Body of pancreas (tissue), 4 donors: ENCODE data around the gene DCHS1. TPM values are rescaled to one million over a fixed set of nuclear protein-coding genes. Genes with fewer than 3 reads are reported as not detected.
A peak's percentile ranks its signal among the peaks of the same experiment; 100 is the strongest.
"Not testable (repeated sequence)": the region's sequence is repeated elsewhere in the genome, so short reads cannot be mapped to it uniquely, and the experiment has no call there.

Experiments used
- ATAC-seq: fragments of 150-250 bp; one replicate; pipeline ENCODE4 v1.9.1; 2016
- DNase-seq, 4 donors: peaks; one replicate each; pipeline ENCODE4 v3.0.0-alpha.2; 2019
- H3K27ac ChIP-seq, 4 donors: fragments of 200-600 bp; sonication (generic); 1 replicate in 3 of 4; 2 replicates in 1 of 4; pipeline versions ENCODE4 v1.5.1 to v1.6.1; 2016 to 2019; ENCODE audit warnings: mild to moderate bottlenecking in 1 of 4, mixed read lengths in 1 of 4, moderate library complexity in 1 of 4
- H3K27me3 ChIP-seq, 2 donors: fragments of 200-600 bp; sonication (generic); one replicate each; pipeline ENCODE4 v1.6.0; 2016; ENCODE audit warnings: mild to moderate bottlenecking in 1 of 2
- H3K36me3 ChIP-seq, 2 donors: fragments of 200-600 bp; sonication (generic); replicated peaks in 1 of 2; 2 replicates each; pipeline ENCODE4 v1.5.1; 2016; ENCODE audit warnings: low read depth in 2 of 2; ENCODE audit not compliant: insufficient read depth in 1 of 2
- H3K4me1 ChIP-seq: fragments of 200-600 bp; sonication (generic); one replicate; pipeline ENCODE4 v1.6.0; 2016
- H3K4me3 ChIP-seq, 2 donors: fragments of 200-600 bp; sonication (generic); 1 replicate in 1 of 2; 2 replicates in 1 of 2; pipeline ENCODE4 v1.5.1; 2016 to 2019
- H3K9me3 ChIP-seq, 3 donors: fragments of 200-600 bp; sonication (generic); 1 replicate in 2 of 3; 2 replicates in 1 of 3; pipeline ENCODE4 v1.5.1; 2016
- POLR2A ChIP-seq, 3 donors: fragments of 450-650 bp; IDR thresholded peaks; one replicate each; pipeline ENCODE4 v1.6.1; 2016; ENCODE audit warnings: antibody characterized with exemption in 3 of 3, mild to moderate bottlenecking in 2 of 3
- WGBS, 2 donors: methylation state at CpG; one replicate each; pipeline ENCODE4 v1.1.5; 2017; 5-methylcytosine and 5-hydroxymethylcytosine counted together
- intact Hi-C: fragments of 100-400 bp; cut with DNase I; formaldehyde crosslinking; loops from one replicate; pipeline ENCODE4 v1.15.1; 2023
- total RNA-seq, 2 donors: library from RNA; depleted of rRNA; stranded (reverse); fragments of >200 nt; gene quantifications; one replicate each; pipeline ENCODE4 v1.1.0, GENCODE V29; 2016
- TF ChIP-seq, protein P1 (sequence below), 7 experiments: fragments of 450-650 bp in 4 of 7; fragments of 200-600 bp in 3 of 7; sonication (generic) in 3 of 7; IDR thresholded peaks; one replicate each; pipeline ENCODE4 v1.5.1; 2016 to 2019; ENCODE audit warnings: antibody characterized with exemption in 7 of 7

DCHS1 gene, protein sequence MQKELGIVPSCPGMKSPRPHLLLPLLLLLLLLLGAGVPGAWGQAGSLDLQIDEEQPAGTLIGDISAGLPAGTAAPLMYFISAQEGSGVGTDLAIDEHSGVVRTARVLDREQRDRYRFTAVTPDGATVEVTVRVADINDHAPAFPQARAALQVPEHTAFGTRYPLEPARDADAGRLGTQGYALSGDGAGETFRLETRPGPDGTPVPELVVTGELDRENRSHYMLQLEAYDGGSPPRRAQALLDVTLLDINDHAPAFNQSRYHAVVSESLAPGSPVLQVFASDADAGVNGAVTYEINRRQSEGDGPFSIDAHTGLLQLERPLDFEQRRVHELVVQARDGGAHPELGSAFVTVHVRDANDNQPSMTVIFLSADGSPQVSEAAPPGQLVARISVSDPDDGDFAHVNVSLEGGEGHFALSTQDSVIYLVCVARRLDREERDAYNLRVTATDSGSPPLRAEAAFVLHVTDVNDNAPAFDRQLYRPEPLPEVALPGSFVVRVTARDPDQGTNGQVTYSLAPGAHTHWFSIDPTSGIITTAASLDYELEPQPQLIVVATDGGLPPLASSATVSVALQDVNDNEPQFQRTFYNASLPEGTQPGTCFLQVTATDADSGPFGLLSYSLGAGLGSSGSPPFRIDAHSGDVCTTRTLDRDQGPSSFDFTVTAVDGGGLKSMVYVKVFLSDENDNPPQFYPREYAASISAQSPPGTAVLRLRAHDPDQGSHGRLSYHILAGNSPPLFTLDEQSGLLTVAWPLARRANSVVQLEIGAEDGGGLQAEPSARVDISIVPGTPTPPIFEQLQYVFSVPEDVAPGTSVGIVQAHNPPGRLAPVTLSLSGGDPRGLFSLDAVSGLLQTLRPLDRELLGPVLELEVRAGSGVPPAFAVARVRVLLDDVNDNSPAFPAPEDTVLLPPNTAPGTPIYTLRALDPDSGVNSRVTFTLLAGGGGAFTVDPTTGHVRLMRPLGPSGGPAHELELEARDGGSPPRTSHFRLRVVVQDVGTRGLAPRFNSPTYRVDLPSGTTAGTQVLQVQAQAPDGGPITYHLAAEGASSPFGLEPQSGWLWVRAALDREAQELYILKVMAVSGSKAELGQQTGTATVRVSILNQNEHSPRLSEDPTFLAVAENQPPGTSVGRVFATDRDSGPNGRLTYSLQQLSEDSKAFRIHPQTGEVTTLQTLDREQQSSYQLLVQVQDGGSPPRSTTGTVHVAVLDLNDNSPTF (N-terminal part only)
- 10 to 100 TPM in 1 of 2 donors, 1 to 10 TPM in 1; 6.0 to 10.9 TPM for total RNA-seq

DNA sequence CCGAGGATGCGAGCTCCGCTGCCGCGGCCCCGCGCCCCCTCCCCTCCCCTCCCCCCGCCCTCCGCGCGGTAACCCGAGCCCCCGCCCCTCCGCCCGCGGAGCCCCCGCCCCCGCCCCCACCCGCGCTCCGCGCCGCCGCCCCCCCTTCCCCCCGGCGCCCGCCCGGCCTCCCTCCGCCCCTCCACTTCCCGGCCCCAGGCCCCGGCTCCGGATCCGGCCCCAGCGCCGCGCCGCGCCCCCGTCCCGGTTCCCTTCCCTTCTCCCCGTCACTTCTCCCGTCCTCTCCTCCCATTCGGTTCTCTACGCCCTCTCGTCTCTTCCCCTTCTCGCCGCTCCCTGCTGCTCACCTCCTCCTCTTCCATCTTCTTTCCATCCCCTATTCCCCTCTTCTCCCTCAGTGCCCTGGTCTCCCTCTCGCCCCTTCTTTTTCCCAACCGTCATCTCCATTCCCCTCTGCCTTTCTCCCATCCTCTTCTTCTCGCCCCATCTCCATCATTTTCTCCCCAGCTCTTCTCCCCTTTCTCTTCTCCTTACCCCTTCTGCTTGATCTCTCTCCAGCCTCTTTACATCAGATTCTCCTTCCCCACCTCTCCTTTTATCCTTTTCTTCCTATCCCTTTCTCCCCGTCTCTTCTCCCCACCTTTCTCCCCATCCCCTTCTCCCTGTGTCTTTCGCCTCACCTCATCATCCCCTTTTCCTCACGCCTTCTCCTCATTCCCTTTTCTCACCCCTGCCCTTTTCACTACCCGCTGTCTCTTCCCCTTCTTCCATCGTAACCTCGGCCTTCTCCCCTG, at the start of gene DCHS1:
TSS of gene DCHS1 (minus strand) at position 20 of the 794 bp plus-strand sequence. CDS start 14,196 bp downstream, outside the sequence.
- DNase-seq = no peak

DNA sequence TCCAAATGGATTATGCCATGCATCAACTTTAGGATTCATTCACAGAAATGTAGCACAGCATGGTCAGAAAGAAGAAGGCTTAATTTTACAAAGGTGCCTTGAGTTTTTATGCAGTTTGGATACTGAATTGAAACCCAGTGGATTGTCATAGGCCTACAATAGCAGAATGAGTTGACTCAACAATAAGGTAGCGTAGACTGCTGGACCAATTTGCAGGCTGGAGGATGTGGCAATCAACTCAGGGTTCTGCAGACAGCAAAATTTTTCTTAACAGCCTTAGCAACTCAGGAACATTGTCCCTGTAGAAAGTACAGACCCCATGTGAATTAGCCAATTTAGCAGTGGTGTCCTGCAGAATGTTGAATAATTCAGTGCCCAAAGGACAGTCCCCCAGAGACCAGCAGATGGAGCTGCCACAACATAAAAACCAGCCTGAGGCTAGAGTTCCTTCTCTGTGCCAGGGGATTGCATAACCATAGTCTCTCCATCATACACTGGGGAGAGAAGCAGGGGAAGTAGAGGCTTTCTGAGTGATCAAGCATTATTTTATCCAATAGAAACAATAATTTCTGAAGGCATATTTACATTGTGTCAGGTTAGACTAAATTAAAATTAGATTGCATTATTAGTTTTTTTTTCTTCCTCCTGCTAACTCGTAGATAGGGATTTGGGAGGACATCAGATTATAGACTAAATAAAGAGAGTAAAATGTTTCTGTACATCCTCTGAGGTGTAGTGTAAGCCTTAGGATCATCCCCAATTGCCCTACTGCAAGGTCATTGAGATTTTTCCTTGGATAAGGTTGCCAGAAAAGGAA, 47.8 kb upstream of the DCHS1 start:
- DNase-seq (peak; percentile 62 to 79 (median 66)), ATAC-seq (peak; percentile 95)
- H3K36me3 ChIP-seq = no peaks in the 10 kb centered on the region
- H3K27ac ChIP-seq = no peak overlapping the region
- H3K4me3 ChIP-seq = no peak overlapping the region
- H3K9me3 ChIP-seq = no peaks in the 10 kb centered on the region
- H3K4me1 ChIP-seq = peaks cover 14% of the 10 kb centered on the region
- no peak for TF ChIP-seq POLR2A (IDR thresholded peaks at IDR 0.05)
- TF ChIP-seq, protein P1, sequence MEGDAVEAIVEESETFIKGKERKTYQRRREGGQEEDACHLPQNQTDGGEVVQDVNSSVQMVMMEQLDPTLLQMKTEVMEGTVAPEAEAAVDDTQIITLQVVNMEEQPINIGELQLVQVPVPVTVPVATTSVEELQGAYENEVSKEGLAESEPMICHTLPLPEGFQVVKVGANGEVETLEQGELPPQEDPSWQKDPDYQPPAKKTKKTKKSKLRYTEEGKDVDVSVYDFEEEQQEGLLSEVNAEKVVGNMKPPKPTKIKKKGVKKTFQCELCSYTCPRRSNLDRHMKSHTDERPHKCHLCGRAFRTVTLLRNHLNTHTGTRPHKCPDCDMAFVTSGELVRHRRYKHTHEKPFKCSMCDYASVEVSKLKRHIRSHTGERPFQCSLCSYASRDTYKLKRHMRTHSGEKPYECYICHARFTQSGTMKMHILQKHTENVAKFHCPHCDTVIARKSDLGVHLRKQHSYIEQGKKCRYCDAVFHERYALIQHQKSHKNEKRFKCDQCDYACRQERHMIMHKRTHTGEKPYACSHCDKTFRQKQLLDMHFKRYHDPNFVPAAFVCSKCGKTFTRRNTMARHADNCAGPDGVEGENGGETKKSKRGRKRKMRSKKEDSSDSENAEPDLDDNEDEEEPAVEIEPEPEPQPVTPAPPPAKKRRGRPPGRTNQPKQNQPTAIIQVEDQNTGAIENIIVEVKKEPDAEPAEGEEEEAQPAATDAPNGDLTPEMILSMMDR (IDR thresholded peaks at IDR 0.05) = peak; percentile 14 to 69 (median 61)
- H3K27me3 ChIP-seq = no peaks in the 10 kb centered on the region
- intact Hi-C loops = loop anchor here (10.0 kb wide), 1 partner anchor 179 kb away; no protein-coding TSS in a partner anchor
- WGBS, 2 donors = 80 to 86% methylated on average over 2 of the region's 2 CpGs

More for the DNA sequence above, at the start of gene DCHS1:
- ATAC-seq = no peak
- TF ChIP-seq, protein P1 (IDR thresholded peaks at IDR 0.05) = no peak
- TF ChIP-seq POLR2A (IDR thresholded peaks at IDR 0.05) = no peak
- H3K27ac ChIP-seq = peak within 1 kb of the TSS in 3 of 4 donors; percentile 13 to 36 (median 30)
- peaks cover 12% of the 10 kb centered on the region for H3K4me1 ChIP-seq
- no peaks in the 10 kb centered on the region for H3K27me3 ChIP-seq
- no peak within 1 kb of the TSS for H3K4me3 ChIP-seq
- intact Hi-C loops = no loop called here
- H3K36me3 ChIP-seq = no peaks in the 10 kb centered on the region
- 31 to 34% methylated on average over 27 to 30 of the region's 56 CpGs for WGBS, 2 donors
- no peaks in the 10 kb centered on the region for H3K9me3 ChIP-seq

DNA sequence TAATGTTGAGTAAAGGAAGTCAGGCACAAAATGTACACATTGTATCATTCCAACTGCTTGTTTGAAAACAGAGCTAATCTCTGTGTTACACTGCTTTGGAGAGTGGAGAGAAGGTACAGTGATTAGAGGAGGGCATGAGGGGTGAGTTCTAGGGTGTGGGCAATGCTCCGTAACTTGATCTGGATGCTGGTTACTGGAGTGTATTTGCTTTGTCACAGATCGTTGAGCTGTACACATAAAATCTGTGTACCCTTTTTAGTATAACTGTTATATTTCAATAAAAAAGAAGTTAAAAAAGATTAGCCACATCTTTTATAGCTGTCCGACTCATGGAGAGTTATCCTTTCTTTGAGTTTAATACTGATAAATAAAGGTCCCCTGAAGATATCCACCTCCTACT, 46.3 kb upstream of the DCHS1 start:
- H3K4me1 ChIP-seq = peaks cover 14% of the 10 kb centered on the region
- H3K27ac ChIP-seq, H3K27me3 ChIP-seq, H3K36me3 ChIP-seq, DNase-seq, ATAC-seq, H3K4me3 ChIP-seq, H3K9me3 ChIP-seq: not testable (repeated sequence)
- intact Hi-C loops = loop anchor here (10.0 kb wide), 1 partner anchor 177 kb away; no protein-coding TSS in a partner anchor
- WGBS, 2 donors = 28 to 37% methylated on average over 3 of the region's 3 CpGs

DNA sequence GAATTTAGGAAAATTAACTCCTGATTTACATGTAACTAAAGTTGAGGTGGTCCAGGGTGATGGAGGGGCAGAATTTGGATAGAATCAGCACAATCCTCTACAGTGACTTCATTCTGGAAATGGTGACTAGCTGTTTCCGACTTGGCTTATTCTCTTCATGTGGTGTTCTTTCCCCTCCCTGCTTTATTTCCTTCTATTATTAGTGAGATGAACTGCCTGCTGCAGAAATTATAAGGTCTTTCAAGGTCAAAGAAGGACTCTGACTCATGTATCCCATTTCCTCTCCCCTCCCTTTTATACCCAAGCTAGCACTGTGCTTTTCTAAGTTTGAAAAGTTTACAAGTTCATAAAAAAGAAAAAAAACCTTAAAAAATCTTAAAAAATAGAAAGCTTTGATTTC, 39.8 kb upstream of the DCHS1 start:
- H3K4me1 ChIP-seq = peaks cover 16% of the 10 kb centered on the region
- H3K36me3 ChIP-seq = no peaks in the 10 kb centered on the region
- DNase-seq (no peak), ATAC-seq (peak; percentile 56)
- WGBS, 2 donors = 53 to 80% methylated on average over 1 of the region's 1 CpG
- H3K27me3 ChIP-seq = no peaks in the 10 kb centered on the region
- H3K9me3 ChIP-seq = no peaks in the 10 kb centered on the region
- TF ChIP-seq, protein P1 (IDR thresholded peaks at IDR 0.05) = no peak
- TF ChIP-seq POLR2A (IDR thresholded peaks at IDR 0.05) = no peak
- no peak overlapping the region for H3K27ac ChIP-seq
- intact Hi-C loops = no loop called here
- H3K4me3 ChIP-seq = no peak overlapping the region
